HG02642 (cell line): Measurements from ENCODE around the gene MRPL36.

Source experiments
- ATAC-seq: cut with Tn5 transposase; IDR thresholded peaks from one replicate; pipeline ENCODE4 v1.9.1; 2021; ENCODE audit warnings: mild to moderate bottlenecking; ENCODE audit not compliant: unreplicated experiment, poor library complexity

MRPL36 gene

GRCh38 chr5:1833264-1834021 lies 33.8 kb upstream of the MRPL36 start:
- ATAC-seq: no peak

DNA sequence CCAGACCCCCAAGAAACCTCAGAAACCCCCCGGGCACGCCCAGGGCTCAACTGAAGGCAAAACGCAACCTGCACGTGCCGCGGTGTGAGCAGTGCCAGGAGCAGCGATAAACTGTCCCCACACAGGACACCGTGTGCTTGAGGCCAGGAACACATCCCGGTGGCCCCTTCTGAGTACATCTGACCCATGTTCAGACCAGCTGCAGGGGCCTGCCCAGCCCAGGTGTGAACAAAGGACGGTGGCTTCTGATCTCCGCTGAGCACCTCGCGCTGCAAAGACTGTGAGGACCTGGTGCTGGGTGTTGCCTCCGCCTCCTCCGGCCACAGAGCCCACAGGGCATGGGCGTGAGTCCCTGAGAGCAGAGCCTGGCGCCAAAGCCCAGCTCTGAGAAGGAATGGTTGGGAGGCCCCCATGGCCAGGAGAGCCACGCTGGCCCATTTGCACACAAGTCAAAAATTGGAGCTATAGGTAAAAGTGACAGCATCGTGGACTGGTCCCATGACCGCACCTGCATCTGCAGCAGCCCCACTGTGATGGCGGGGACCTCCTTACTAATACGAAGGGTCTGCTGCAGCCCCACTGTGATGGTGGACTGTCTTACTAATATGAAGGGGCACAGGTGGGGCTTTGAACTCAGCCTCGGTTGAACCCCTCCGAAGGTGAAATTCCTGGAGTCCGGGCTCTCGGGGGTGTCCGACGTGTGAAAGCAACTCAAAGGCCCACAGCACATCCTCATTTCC lies 33.0 kb upstream of the MRPL36 start:
- ATAC-seq: no peak

DNA sequence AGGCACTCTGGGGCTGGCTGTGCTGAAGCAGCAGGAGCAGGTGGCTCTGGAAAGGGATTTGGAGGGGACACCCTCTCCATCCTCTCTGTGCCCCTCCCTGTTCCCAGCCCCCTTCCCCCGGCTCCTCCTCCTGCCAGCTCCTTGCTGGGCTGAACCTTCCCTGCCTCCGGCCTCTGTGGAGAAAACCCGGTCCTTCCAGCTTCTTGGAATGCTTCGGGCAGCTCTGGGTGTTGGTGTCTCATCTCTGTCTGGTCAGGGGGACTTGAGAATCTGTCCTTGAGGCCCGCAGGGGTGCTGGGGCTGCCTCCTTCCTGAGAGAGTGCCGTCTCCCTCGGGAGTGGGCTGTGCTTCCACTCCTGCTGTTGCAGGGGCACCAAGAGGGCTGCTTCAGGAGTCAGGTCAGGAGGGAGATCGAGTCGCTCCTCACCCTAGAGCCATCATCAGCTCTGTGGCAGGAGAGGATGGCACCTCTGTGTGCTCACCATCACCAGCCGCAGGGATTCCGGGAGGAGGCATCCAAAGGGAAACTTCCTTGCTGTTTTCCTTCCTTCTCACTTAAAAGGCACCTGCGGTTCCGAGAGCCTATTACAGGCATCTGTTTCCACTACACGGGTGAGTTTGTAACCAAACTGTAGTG lies 32.2 kb upstream of the MRPL36 start:
- ATAC-seq: no peak

GRCh38 chr5:1831257-1831656 lies 31.6 kb upstream of the MRPL36 start:
- ATAC-seq: no peak

DNA sequence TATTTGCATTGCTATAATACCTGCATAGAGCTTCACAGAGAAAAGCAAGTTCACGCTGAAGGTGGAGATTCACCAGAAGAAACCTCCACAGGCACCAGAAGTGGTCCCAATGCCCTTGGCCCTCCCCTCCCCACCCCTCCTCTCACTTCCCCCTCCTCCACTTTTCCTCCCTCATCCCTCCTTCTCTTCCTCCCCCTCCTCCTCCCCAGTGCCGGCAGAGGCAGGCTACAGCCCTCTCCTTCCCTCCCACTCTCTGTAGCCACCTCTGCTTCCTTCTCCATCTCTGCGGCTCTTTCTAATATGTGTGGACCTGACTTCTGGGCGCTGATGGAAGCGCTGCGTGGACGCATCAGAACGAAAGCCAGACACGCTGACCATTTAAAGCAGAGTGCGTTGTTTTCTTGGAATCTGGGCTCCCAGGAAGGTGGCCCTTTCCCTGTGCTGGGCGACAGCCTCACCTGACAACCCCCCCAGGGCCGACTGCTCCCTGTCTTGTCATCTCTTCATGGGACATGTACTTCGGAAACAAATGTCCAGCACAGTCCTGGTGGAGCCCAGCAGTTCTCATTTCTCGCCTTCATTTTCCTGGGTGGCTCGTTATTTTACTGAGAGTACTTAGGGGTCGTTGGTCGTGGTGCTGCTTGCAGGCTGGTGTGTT lies 31.1 kb upstream of the MRPL36 start:
- no peak for ATAC-seq

GRCh38 chr5:1827886-1828397 lies 28.3 kb upstream of the MRPL36 start:
- ATAC-seq: no peak

GRCh38 chr5:1827025-1827885 lies 27.6 kb upstream of the MRPL36 start:
- ATAC-seq: no peak

DNA sequence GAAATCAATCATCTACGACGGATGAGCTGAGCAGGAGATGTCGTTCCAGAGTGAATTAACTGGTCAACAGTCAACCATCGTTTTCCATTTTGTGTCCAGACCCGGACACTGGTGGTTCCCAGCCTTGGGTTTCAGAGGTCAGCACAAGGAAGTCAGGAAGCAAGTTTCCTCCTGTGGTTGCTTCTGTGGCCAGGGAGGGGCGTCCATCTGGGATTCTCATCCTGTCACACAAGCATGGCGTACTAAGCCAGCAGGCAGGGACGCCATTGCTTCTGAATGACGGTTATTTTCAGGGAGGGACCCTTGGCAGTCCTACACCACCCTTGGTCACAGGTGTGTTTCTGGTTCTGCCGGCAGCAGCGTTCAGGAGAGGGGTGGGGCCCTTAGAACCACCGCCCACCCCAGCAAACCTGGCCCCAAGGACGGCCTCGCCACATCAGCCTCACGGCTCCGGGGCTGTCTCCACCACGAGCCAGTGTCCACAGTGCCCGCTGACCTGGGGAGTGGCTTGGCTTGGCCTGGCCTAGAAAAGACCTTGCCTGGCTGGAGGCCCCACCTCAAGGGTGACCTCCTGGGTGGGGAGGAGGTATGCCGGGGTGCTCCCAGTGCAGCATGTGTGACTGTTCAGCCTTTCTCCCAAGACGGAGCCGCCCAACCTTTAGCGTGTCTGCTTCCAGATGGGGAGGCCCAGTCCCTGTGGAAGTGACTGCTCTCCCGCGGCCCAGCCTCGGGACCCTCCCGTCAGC lies 26.8 kb upstream of the MRPL36 start:
- ATAC-seq: no peak

DNA sequence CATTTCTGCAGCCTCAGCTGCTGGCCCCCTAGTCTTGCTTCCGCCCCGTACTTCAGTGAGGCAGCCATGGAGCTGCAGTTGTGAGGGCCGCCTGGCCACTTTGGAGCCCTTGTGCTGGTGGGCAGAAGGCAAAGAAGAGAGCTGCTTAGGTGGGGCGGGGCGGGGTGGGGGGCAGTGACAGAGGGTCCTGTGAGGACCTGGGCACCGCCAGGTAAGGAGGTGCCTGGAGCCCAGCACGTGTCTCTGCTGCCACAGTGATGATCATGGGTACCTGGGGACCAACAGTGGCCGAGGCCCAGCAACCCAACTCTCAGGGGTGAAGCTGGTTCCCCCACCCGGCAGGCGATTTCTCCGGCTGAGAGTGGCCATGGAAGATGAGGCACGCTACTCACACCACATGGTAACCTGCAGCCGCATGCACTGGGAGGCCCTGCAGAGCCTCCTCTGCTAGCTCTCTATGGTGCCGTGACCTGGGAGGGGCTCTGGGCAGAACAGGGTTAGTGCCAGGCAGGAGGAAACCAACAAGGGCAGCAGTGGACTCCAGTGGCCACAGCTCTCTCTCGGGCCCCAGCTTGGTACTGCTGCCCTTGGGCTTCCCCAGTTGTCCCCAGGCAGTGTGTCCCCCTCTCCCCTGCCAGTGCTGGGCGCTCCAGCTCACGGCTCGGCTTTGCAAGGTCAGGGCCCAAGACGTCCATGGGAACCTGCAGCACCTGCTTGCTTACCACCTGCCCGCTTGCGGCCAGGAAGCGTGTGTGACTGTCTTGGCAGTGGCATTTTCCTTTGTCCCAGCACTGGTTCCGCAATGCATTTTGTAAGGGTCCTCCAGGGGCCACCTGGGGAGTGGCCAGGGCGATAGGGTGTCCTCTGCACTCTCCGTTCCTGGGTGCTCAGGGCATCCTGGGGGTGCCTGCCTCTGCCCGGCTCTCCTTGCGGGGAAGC lies 25.5 kb upstream of the MRPL36 start:
- no peak for ATAC-seq

DNA sequence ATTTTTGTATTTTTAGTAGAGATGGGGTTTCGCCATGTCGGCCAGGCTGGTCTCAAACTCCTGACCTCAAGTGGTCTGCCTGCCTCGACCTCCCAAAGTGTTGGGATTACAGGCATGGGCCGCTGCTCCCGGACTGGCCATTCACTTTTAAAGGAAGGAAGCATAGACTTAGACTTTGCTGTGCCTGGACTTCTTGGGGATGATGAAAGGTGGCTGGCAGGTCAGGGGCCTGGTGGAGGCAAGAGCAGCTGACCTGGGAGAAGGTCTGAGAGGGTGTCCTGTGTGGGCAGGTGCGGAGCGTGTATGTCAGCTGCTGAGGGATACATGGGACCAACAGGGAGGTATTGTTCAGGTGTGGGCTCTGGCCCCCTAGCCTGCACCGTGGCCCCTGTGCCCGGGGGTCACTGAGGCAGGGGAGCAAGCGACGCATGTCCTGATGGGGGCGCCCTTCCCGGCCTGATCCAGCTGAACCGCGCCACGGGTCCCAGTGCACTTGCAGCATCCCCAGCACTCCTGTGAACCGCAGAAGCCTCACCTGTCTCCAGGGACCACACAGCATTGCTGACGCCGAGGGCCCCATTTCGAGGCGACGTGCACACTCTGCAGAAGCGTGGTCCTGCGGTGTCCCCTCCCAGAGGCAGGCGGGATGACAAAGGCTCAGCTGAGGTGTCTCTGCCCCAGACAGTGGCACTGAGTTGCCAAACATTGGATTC lies 24.6 kb upstream of the MRPL36 start:
- no peak for ATAC-seq

GRCh38 chr5:1823381-1824034 lies 23.9 kb upstream of the MRPL36 start:
- no peak for ATAC-seq

DNA sequence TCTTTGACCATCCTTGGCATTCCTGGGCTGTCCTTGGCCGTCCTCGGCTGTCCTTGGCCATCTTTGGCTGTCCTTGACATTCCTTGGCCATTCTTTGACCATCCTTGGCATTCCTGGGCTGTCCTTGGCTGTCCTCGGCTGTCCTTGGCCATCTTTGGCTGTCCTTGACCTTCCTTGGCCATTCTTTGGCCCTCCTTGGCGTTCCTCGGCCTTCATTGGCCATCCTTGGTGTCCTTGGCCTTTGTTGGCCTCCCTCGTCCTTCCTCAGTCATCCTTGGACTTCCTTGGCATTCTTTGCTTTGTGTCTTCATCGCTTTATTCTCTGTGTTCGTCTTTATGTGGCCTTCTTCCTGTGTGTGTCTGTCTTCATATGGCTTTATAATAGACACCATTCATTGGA lies 22.2 kb upstream of the MRPL36 start:
- no peak for ATAC-seq

DNA sequence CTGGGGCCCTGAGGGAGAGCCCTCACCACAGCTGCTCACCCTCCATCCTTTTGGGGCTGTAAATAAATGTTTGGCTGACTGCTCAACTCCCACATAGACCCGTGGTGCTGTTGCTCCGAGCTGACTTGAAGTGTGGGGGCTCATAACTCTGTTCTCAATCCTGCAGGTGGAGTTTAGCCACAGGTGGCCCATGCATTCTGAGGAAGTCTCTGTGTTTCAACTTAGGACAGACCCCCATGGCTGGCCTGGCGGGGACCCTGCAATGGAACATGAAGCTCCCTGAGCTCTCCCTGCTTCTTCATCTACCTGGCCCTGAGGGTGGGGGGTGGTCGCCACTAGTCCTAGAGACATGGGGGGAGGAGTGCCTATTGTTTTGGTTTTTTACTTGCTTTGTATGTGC lies 21.3 kb upstream of the MRPL36 start:
- ATAC-seq: no peak

- no peak for ATAC-seq
Measured at GRCh38 chr5:1820381-1820780, 20.7 kb upstream of the MRPL36 start.

DNA sequence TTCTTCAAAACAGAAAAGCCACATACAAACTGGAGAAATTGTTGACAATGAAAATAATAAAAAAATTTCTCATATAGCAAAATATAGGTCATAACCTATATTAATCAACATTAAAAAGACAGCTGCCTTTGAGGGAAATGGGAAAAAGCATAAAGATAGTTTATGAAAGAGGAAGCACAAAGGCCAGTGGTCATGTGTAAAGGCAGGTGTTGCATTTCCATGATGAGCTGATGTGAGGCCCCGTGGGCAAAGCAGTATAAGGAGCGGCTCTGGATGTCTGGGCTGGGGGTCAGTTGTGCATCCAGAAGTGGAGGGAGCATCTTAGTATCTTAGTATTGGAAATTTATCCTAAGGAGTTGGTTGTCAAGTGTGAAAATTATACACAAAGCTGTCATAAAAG lies 19.8 kb upstream of the MRPL36 start:
- ATAC-seq: no peak

- no peak for ATAC-seq
Measured at GRCh38 chr5:1818784-1819183, 19.1 kb upstream of the MRPL36 start.
